GM12873 (cell line): Measurements from ENCODE around the gene BAZ1B.

Source experiments
- CTCF ChIP-seq: IDR thresholded peaks from 2 replicates; pipeline ENCODE4 v1.5.1; 2012; ENCODE audit warnings: low read depth, mild to moderate bottlenecking, moderate library complexity, low read length, control low read depth; ENCODE audit not compliant: insufficient read depth; ENCODE audit errors: missing control alignments

Gene BAZ1B

GRCh38 chr7:73560109-73560835 lies 38.2 kb upstream of the BAZ1B start:
- TF ChIP-seq CTCF, result no peak

- no peak for TF ChIP-seq CTCF
Observed at GRCh38 chr7:73557397-73558257, 35.5 kb upstream of the BAZ1B start, which contains the start of gene BCL7B. TSS of gene BCL7B (minus strand) at chr7:73557690. CDS start at chr7:73557578, 112 bp downstream.

GRCh38 chr7:73557108-73557396 lies 35.0 kb upstream of the BAZ1B start:
- no peak for TF ChIP-seq CTCF

- no peak for TF ChIP-seq CTCF
Observed at GRCh38 chr7:73556208-73557107, 34.4 kb upstream of the BAZ1B start.

GRCh38 chr7:73555411-73555982 lies 33.4 kb upstream of the BAZ1B start:
- TF ChIP-seq CTCF, result no peak

GRCh38 chr7:73549176-73549575 lies 27.1 kb upstream of the BAZ1B start:
- TF ChIP-seq CTCF, result no peak

- no peak for TF ChIP-seq CTCF
Observed at GRCh38 chr7:73547841-73548240, 25.7 kb upstream of the BAZ1B start.
